Activated CD4-positive, alpha-beta T cell treated with anti-CD3 and anti-CD28 coated beads for 24 hours (primary cell): ENCODE results near the gene CDK3.

ENCODE experiments used
- DNase-seq, 2 donors: peaks; one replicate each; pipeline ENCODE4 v3.0.0-alpha.2; 2020; ENCODE audit warnings: low read depth in 2 of 2

CDK3 gene

GRCh38 chr17:75991396-75991795 lies 9.3 kb upstream of the CDK3 start:
- no peak for DNase-seq

GRCh38 chr17:75994802-75995370 lies 5.8 kb upstream of the CDK3 start:
- no peak for DNase-seq

GRCh38 chr17:75995385-75995925 lies 5.2 kb upstream of the CDK3 start:
- DNase-seq, result no peak

- DNase-seq, result peak in 1 of 2 donors; percentile 28
These were observed 3.7 kb upstream of the CDK3 start for GRCh38 chr17:75996665-75997590.

- DNase-seq, result no peak
These were observed 2.3 kb upstream of the CDK3 start for GRCh38 chr17:75998327-75998795.

- DNase-seq, result peak; percentile 51 to 64
These were observed 470 bp upstream of the CDK3 start for GRCh38 chr17:76000016-76000754.

GRCh38 chr17:76002100-76002499 lies 1.4 kb downstream of the CDK3 start:
- no peak for DNase-seq

- no peak for DNase-seq
These were observed 3.3 kb downstream of the CDK3 start for GRCh38 chr17:76003915-76004314.

GRCh38 chr17:76004750-76005262 lies 4.2 kb downstream of the CDK3 start:
- no peak for DNase-seq

- peak; percentile 85 to 88 for DNase-seq
These were observed 4.9 kb downstream of the CDK3 start for GRCh38 chr17:76005263-76006149.

- DNase-seq, result no peak
These were observed 6.6 kb downstream of the CDK3 start for GRCh38 chr17:76007131-76007849.

GRCh38 chr17:76007850-76008165 lies 7.2 kb downstream of the CDK3 start:
- DNase-seq, result no peak

- no peak for DNase-seq
These were observed 7.6 kb downstream of the CDK3 start for GRCh38 chr17:76008208-76008607.

GRCh38 chr17:76008630-76009425 lies 8.2 kb downstream of the CDK3 start:
- no peak for DNase-seq

- DNase-seq, result no peak
These were observed 8.8 kb downstream of the CDK3 start for GRCh38 chr17:76009447-76009846.

GRCh38 chr17:76009969-76010661 lies 9.5 kb downstream of the CDK3 start:
- no peak for DNase-seq

- no peak for DNase-seq
These were observed 11.3 kb downstream of the CDK3 start for GRCh38 chr17:76011951-76012350.

- no peak for DNase-seq
These were observed 12.8 kb downstream of the CDK3 start for GRCh38 chr17:76013377-76013932.
